HG03354 (cell line): ENCODE data around the gene TXNDC17.
"Not testable (repeated sequence)": the region's sequence is repeated elsewhere in the genome, so short reads cannot be mapped to it uniquely, and the experiment has no call there.

Experiments used
- ATAC-seq: cut with Tn5 transposase; IDR thresholded peaks from one replicate; pipeline ENCODE4 v1.9.1; 2021; ENCODE audit warnings: mild to moderate bottlenecking; ENCODE audit not compliant: unreplicated experiment, poor library complexity, severe bottlenecking

The TXNDC17 gene

GRCh38 chr17:6640536-6641246 is at the start of gene TXNDC17, which contains the start of gene KIAA0753:
Gene TXNDC17, plus strand, starts transcription at chr17:6641060. Its CDS starts 23 bp downstream, at chr17:6641083.
Gene KIAA0753, minus strand, starts transcription at chr17:6640711. Its CDS starts 5,608 bp downstream, at chr17:6635103.
- ATAC-seq, result peak; percentile 87

- ATAC-seq, result no peak
Measured at GRCh38 chr17:6591599-6592158, 49.2 kb upstream of the TXNDC17 start.

- no peak for ATAC-seq
Measured at GRCh38 chr17:6592173-6592572, 48.7 kb upstream of the TXNDC17 start.

- not testable (repeated sequence) for ATAC-seq
Measured at GRCh38 chr17:6593371-6593770, 47.5 kb upstream of the TXNDC17 start.

GRCh38 chr17:6596081-6596480 is 44.8 kb upstream of the TXNDC17 start:
- no peak for ATAC-seq

GRCh38 chr17:6596511-6596910 is 44.3 kb upstream of the TXNDC17 start:
- ATAC-seq, result no peak

GRCh38 chr17:6596941-6597340 is 43.9 kb upstream of the TXNDC17 start:
- ATAC-seq, result no peak

GRCh38 chr17:6597727-6598126 is 43.1 kb upstream of the TXNDC17 start:
- no peak for ATAC-seq

- ATAC-seq, result no peak
Measured at GRCh38 chr17:6599364-6599763, 41.5 kb upstream of the TXNDC17 start.

GRCh38 chr17:6602141-6602540 is 38.7 kb upstream of the TXNDC17 start:
- ATAC-seq, result no peak

- no peak for ATAC-seq
Measured at GRCh38 chr17:6603744-6604325, 37.0 kb upstream of the TXNDC17 start.

- no peak for ATAC-seq
Measured at GRCh38 chr17:6605142-6605541, 35.7 kb upstream of the TXNDC17 start.

GRCh38 chr17:6608321-6608720 is 32.5 kb upstream of the TXNDC17 start:
- ATAC-seq, result no peak

GRCh38 chr17:6610011-6610410 is 30.8 kb upstream of the TXNDC17 start:
- no peak for ATAC-seq

- ATAC-seq, result no peak
Measured at GRCh38 chr17:6611231-6611630, 29.6 kb upstream of the TXNDC17 start.

GRCh38 chr17:6623941-6624340 is 16.9 kb upstream of the TXNDC17 start:
- ATAC-seq, result no peak

GRCh38 chr17:6626616-6627015 is 14.2 kb upstream of the TXNDC17 start:
- no peak for ATAC-seq

GRCh38 chr17:6627019-6627418 is 13.8 kb upstream of the TXNDC17 start:
- no peak for ATAC-seq

- no peak for ATAC-seq
Measured at GRCh38 chr17:6630390-6630789, 10.5 kb upstream of the TXNDC17 start.

GRCh38 chr17:6632530-6632929 is 8.3 kb upstream of the TXNDC17 start:
- no peak for ATAC-seq

- no peak for ATAC-seq
Measured at GRCh38 chr17:6633263-6633662, 7.6 kb upstream of the TXNDC17 start.
